K562 (cell line): Measurements from ENCODE around the gene BRMS1. TPM values are rescaled to one million over a fixed set of nuclear protein-coding genes. Genes with fewer than 3 reads are reported as not detected.

Experiments
- BRD4 ChIP-seq: fragments of 200-600 bp; sonication (generic); IDR thresholded peaks from 2 replicates; pipeline ENCODE4 v1.6.1; 2017; ENCODE audit warnings: inconsistent platforms
- CHD2 ChIP-seq: IDR thresholded peaks from 2 replicates; pipeline ENCODE4 v1.6.1; 2011; ENCODE audit warnings: low read depth, low read length
- E4F1 ChIP-seq: fragments of 250-450 bp; sonication (Bioruptor Pico); IDR thresholded peaks from 2 replicates; pipeline ENCODE4 v1.5.0; 2021; ENCODE audit warnings: mild to moderate bottlenecking, borderline replicate concordance
- EP400 ChIP-seq: fragments of 450-650 bp; IDR thresholded peaks from 2 replicates; pipeline ENCODE4 v1.6.1; 2017; ENCODE audit warnings: antibody characterized with exemption, mild to moderate bottlenecking, moderate library complexity
- FOXJ2 ChIP-seq: fragments of 200-800 bp; sonication (Bioruptor generic); IDR thresholded peaks from 2 replicates; pipeline ENCODE4 v1.6.1; 2016; ENCODE audit warnings: missing genetic modification characterization, missing compliant biosample characterization
- FOXK2 ChIP-seq, 2 experiments: fragments of 450-650 bp; IDR thresholded peaks in 1 of 2; conservative IDR thresholded peaks in 1 of 2; 2 replicates each; pipeline ENCODE4 v1.6.1; 2016; ENCODE audit warnings: low read depth in 2 of 2, mild to moderate bottlenecking in 1 of 2
- GATAD2B ChIP-seq: fragments of 450-650 bp; IDR thresholded peaks from 2 replicates; pipeline ENCODE4 v1.6.1; 2017; ENCODE audit warnings: mild to moderate bottlenecking, borderline replicate concordance
- KAT7 ChIP-seq: sonication (generic); formaldehyde crosslinking; IDR thresholded peaks from 2 replicates; pipeline ENCODE4 v1.8.0; 2022; ENCODE audit warnings: missing genetic modification reagents, mild to moderate bottlenecking, borderline replicate concordance
- L3MBTL2 ChIP-seq: fragments of 450-650 bp; IDR thresholded peaks from 2 replicates; pipeline ENCODE4 v1.6.1; 2016; ENCODE audit warnings: mild to moderate bottlenecking, moderate library complexity
- MAZ ChIP-seq, 2 experiments: fragments of 450-650 bp in 1 of 2; sonication (generic) in 1 of 2; formaldehyde crosslinking; IDR thresholded peaks in 1 of 2; conservative IDR thresholded peaks in 1 of 2; 2 replicates each; pipeline versions ENCODE4 v1.4.0 to v1.5.0; 2020; ENCODE audit warnings: mild to moderate bottlenecking in 1 of 2, missing genetic modification reagents in 1 of 2
- MYC ChIP-seq, 2 experiments: fragments of 250-450 bp in 1 of 2; sonication (Bioruptor Pico) in 1 of 2; IDR thresholded peaks; 2 replicates each; pipeline versions ENCODE4 v1.5.1 to v1.6.1; 2012 to 2021; ENCODE audit warnings: low read depth in 2 of 2, borderline replicate concordance in 1 of 2, improper control_type of control experiment in 1 of 2, low read length in 1 of 2, mild to moderate bottlenecking in 1 of 2, moderate library complexity in 1 of 2
- RBFOX2 ChIP-seq: fragments of 200-400 bp; formaldehyde crosslinking; IDR thresholded peaks from 2 replicates; pipeline ENCODE4 v1.6.1; 2017; ENCODE audit warnings: low read depth, mild to moderate bottlenecking, low read length, moderate library complexity
- ZNF318 ChIP-seq, 2 experiments: fragments of 450-650 bp; IDR thresholded peaks; 2 replicates each; pipeline ENCODE4 v1.6.1; 2016; ENCODE audit warnings: mild to moderate bottlenecking in 2 of 2, borderline replicate concordance in 1 of 2, low read depth in 1 of 2, moderate library complexity in 1 of 2
- polyA plus RNA-seq, 8 experiments: library from polyadenylated mRNA; depleted of rRNA in 4 of 8; stranded (reverse) in 5 of 8; unstranded in 3 of 8; fragments of >200 nt; fragmentation: Nextera tagmentation in 2 of 8; fragmentation: Illumina TruSeq in 1 of 8; extraction: Ambion mirVana in 2 of 8; extraction: Trizol in 1 of 8; gene quantifications; 2 replicates each; pipeline versions ENCODE4 v1.2.1 to v1.2.3, GENCODE V29; 2011 to 2014; ENCODE audit warnings: inconsistent platforms in 1 of 8, missing spikeins in 1 of 8
- total RNA-seq, 7 experiments: library from RNA; depleted of rRNA in 6 of 7; stranded (reverse); fragments of >200 nt in 6 of 7; fragmentation: Illumina TruSeq in 2 of 7; extraction: Trizol in 2 of 7; gene quantifications; 2 replicates each; pipeline versions ENCODE4 v1.2.1 to v1.2.3, GENCODE V29; 2011 to 2021; ENCODE audit warnings: low replicate concordance in 1 of 7

The BRMS1 gene
- total and polyA plus RNA-seq, 9 of the 15 experiments (the other 6 are each of a cell fraction or from before 2014, with no cell fraction given) = 2.2 to 78.8 (median 33.4) TPM

GRCh38 chr11:66288671-66289547 is 56.0 kb downstream of the BRMS1 start, which contains the start of gene YIF1A (continued):
- TF ChIP-seq EP400 (peak; percentile 96), FOXJ2 (tag) (peak; percentile 52; the same call in 1 of the 2 replicates), BRD4 (peak; percentile 57; the same call in 1 of the 2 replicates), FOXK2 (conservative IDR thresholded peaks at IDR 0.05 in 1 of 2, IDR thresholded peaks at IDR 0.05 in 1 of 2; ENCODE audit: low read depth in 2 of 2) (peak; percentile 78 to 79), CHD2 (peak; percentile 86), GATAD2B (peak; percentile 89), E4F1 (CRISPR knock-in tag) (no peak), L3MBTL2 (peak; percentile 56; the same call in 1 of the 2 replicates), MAZ (CRISPR knock-in tag; conservative IDR thresholded peaks at IDR 0.05 in 1 of 2, IDR thresholded peaks at IDR 0.05 in 1 of 2) (peak; percentile 75 to 94), KAT7 (CRISPR knock-in tag) (no peak), RBFOX2 (peak; percentile 97), MYC (IDR thresholded peaks at IDR 0.05; ENCODE audit: low read depth, low read length) (peak; percentile 94), MYC (CRISPR knock-in tag; IDR thresholded peaks at IDR 0.05; ENCODE audit: borderline replicate concordance, low read depth) (no peak), ZNF318 (IDR thresholded peaks at IDR 0.05; ENCODE audit: borderline replicate concordance in 1 of 2, low read depth in 1 of 2) (0 out of 4 replicates have a peak, but pooled peaks of 1 of the 2 experiments have one; percentile 20)
